ENCODE results near the gene ACSL6.

DNA sequence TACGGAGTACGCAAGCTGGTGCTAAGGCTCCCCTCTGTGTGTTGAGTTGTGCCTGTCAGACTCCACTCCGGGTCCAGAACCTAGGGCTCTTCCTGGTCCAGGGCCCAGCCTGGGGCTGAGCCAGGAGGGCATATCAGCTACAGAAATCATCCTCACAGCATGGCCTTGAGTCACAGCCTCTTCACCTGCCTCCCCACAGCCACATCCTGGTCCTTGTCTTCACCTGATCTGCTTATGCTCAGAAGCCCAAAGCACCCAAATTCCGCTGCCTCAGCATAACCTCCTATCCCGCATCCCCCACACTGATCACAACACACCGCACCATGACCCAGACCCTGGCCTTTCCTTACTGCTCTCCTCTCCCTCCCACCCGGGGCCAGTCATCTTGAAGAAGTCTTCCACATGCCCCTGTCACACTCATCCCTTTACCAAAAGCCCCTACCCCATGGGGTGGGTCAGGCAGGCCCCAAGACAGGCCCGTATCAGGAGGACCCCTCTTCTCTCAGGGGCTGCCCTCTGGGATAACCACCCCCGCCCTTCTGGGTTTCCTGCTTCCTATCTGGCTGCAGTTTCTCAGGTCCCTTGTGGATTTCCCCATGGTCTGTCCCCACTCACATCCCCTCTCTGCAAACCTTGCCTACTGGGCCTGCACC is 47.7 kb upstream of the ACSL6 start:
- no peak for TF ChIP-seq POLR2AphosphoS5 (IDR thresholded peaks at IDR 0.05)
- TF ChIP-seq CTCF (IDR thresholded peaks at IDR 0.05) = no peak
- TF ChIP-seq POLR2A (IDR thresholded peaks at IDR 0.05) = no peak
